GM23338 (cell line): ENCODE data around the gene B3GNT9.

Experiments used
- CREB1 ChIP-seq: fragments of 250-450 bp; sonication (Bioruptor Pico); IDR thresholded peaks from 2 replicates; pipeline ENCODE4 v1.5.0; 2020; ENCODE audit warnings: low read depth, mild to moderate bottlenecking, moderate library complexity
- EZH2 ChIP-seq: fragments of 200-600 bp; sonication (generic); IDR thresholded peaks from one replicate; pipeline ENCODE4 v1.8.0; 2017; ENCODE audit warnings: antibody characterized with exemption, mild to moderate bottlenecking, low read depth; ENCODE audit not compliant: unreplicated experiment
- EZH2phosphoT487 ChIP-seq: fragments of 200-600 bp; sonication (generic); IDR thresholded peaks from one replicate; pipeline ENCODE4 v1.8.1; 2018; ENCODE audit warnings: antibody characterized with exemption; ENCODE audit not compliant: unreplicated experiment
- JUNB ChIP-seq: IDR thresholded peaks from one replicate; pipeline ENCODE4 v1.6.1; 2016; ENCODE audit warnings: antibody characterized with exemption; ENCODE audit not compliant: unreplicated experiment
- POLR2AphosphoS5 ChIP-seq: IDR thresholded peaks from 2 replicates; pipeline ENCODE4 v1.6.1; 2016; ENCODE audit warnings: antibody characterized with exemption, low read depth
- ZNF114 ChIP-seq: fragments of 250-450 bp; sonication (Bioruptor Pico); IDR thresholded peaks from 2 replicates; pipeline ENCODE4 v1.5.0; 2020; ENCODE audit warnings: mild to moderate bottlenecking, moderate library complexity
- ZNF331 ChIP-seq: fragments of 250-450 bp; sonication (Bioruptor Pico); IDR thresholded peaks from 2 replicates; pipeline ENCODE4 v1.5.0; 2020; ENCODE audit warnings: low read depth, mild to moderate bottlenecking, moderate library complexity
- TF ChIP-seq, protein P1 (sequence below): fragments of 250-450 bp; sonication (Bioruptor Pico); IDR thresholded peaks from 2 replicates; pipeline ENCODE4 v1.5.0; 2020; ENCODE audit warnings: mild to moderate bottlenecking, moderate library complexity
- TF ChIP-seq, protein P2 (sequence below), 2 experiments: fragments of 200-600 bp in 1 of 2; sonication (generic) in 1 of 2; conservative IDR thresholded peaks; 2 replicates each; pipeline versions ENCODE4 v1.5.1 to v1.6.1; 2016 to 2017; ENCODE audit warnings: antibody characterized with exemption in 2 of 2, low read depth in 2 of 2, mild to moderate bottlenecking in 2 of 2, moderate library complexity in 1 of 2
- TF ChIP-seq, protein P3 (sequence below): IDR thresholded peaks from one replicate; pipeline ENCODE4 v1.6.1; 2018; ENCODE audit warnings: antibody characterized with exemption; ENCODE audit not compliant: unreplicated experiment
- TF ChIP-seq, protein P4 (sequence below): IDR thresholded peaks from 2 replicates; pipeline ENCODE4 v1.6.1; 2016; ENCODE audit warnings: antibody characterized with exemption

DNA sequence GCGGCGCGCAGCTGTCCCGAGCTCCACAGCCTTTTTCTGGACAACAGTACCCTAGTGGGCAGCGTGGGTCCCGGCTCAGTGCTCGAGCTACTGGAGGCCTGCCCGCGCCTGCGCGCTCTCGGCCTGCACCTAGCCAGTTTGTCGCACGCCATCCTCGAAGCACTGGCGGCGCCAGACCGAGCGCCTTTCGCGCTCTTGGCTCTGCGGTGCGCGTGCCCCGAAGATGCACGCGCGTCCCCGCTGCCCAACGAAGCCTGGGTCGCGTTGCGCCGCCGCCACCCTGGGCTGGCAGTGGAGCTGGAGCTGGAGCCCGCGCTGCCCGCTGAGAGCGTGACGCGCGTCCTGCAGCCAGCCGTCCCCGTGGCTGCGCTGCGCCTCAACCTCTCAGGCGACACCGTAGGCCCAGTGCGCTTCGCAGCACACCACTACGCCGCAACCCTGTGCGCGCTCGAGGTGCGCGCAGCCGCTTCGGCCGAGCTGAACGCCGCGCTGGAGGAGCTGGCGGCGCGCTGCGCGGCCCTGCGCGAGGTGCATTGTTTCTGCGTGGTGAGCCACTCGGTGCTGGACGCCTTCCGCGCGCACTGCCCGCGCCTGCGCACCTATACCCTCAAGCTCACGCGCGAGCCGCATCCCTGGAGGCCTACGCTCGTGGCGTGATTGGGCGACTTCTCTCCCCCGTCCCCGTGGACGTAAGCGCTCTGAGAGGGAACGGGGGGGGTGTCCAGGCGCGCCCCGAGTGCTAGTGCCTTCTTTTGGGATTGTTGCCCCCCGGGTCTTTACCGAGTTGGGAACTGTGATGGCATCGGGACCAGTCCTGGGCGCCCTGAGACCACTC, 12.6 kb upstream of the B3GNT9 start:
- TF ChIP-seq, protein P1, sequence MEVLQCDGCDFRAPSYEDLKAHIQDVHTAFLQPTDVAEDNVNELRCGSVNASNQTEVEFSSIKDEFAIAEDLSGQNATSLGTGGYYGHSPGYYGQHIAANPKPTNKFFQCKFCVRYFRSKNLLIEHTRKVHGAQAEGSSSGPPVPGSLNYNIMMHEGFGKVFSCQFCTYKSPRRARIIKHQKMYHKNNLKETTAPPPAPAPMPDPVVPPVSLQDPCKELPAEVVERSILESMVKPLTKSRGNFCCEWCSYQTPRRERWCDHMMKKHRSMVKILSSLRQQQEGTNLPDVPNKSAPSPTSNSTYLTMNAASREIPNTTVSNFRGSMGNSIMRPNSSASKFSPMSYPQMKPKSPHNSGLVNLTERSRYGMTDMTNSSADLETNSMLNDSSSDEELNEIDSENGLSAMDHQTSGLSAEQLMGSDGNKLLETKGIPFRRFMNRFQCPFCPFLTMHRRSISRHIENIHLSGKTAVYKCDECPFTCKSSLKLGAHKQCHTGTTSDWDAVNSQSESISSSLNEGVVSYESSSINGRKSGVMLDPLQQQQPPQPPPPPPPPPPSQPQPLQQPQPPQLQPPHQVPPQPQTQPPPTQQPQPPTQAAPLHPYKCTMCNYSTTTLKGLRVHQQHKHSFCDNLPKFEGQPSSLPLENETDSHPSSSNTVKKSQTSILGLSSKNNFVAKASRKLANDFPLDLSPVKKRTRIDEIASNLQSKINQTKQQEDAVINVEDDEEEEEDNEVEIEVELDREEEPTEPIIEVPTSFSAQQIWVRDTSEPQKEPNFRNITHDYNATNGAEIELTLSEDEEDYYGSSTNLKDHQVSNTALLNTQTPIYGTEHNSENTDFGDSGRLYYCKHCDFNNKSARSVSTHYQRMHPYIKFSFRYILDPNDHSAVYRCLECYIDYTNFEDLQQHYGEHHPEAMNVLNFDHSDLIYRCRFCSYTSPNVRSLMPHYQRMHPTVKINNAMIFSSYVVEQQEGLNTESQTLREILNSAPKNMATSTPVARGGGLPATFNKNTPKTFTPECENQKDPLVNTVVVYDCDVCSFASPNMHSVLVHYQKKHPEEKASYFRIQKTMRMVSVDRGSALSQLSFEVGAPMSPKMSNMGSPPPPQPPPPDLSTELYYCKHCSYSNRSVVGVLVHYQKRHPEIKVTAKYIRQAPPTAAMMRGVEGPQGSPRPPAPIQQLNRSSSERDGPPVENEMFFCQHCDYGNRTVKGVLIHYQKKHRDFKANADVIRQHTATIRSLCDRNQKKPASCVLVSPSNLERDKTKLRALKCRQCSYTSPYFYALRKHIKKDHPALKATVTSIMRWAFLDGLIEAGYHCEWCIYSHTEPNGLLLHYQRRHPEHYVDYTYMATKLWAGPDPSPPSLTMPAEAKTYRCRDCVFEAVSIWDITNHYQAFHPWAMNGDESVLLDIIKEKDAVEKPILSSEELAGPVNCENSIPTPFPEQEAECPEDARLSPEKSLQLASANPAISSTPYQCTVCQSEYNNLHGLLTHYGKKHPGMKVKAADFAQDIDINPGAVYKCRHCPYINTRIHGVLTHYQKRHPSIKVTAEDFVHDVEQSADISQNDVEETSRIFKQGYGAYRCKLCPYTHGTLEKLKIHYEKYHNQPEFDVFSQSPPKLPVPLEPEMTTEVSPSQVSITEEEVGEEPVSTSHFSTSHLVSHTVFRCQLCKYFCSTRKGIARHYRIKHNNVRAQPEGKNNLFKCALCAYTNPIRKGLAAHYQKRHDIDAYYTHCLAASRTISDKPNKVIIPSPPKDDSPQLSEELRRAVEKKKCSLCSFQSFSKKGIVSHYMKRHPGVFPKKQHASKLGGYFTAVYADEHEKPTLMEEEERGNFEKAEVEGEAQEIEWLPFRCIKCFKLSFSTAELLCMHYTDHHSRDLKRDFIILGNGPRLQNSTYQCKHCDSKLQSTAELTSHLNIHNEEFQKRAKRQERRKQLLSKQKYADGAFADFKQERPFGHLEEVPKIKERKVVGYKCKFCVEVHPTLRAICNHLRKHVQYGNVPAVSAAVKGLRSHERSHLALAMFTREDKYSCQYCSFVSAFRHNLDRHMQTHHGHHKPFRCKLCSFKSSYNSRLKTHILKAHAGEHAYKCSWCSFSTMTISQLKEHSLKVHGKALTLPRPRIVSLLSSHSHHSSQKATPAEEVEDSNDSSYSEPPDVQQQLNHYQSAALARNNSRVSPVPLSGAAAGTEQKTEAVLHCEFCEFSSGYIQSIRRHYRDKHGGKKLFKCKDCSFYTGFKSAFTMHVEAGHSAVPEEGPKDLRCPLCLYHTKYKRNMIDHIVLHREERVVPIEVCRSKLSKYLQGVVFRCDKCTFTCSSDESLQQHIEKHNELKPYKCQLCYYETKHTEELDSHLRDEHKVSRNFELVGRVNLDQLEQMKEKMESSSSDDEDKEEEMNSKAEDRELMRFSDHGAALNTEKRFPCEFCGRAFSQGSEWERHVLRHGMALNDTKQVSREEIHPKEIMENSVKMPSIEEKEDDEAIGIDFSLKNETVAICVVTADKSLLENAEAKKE: no peak
- TF ChIP-seq, protein P2, sequence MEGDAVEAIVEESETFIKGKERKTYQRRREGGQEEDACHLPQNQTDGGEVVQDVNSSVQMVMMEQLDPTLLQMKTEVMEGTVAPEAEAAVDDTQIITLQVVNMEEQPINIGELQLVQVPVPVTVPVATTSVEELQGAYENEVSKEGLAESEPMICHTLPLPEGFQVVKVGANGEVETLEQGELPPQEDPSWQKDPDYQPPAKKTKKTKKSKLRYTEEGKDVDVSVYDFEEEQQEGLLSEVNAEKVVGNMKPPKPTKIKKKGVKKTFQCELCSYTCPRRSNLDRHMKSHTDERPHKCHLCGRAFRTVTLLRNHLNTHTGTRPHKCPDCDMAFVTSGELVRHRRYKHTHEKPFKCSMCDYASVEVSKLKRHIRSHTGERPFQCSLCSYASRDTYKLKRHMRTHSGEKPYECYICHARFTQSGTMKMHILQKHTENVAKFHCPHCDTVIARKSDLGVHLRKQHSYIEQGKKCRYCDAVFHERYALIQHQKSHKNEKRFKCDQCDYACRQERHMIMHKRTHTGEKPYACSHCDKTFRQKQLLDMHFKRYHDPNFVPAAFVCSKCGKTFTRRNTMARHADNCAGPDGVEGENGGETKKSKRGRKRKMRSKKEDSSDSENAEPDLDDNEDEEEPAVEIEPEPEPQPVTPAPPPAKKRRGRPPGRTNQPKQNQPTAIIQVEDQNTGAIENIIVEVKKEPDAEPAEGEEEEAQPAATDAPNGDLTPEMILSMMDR (conservative IDR thresholded peaks at IDR 0.05; ENCODE audit: low read depth in 2 of 2): no peak
- TF ChIP-seq EZH2 (peak; percentile 69), JUNB (no peak), POLR2AphosphoS5 (no peak), EZH2phosphoT487 (peak; percentile 19), CREB1 (CRISPR knock-in tag) (no peak), ZNF114 (CRISPR knock-in tag) (no peak), ZNF331 (CRISPR knock-in tag) (no peak)
- TF ChIP-seq, protein P3, sequence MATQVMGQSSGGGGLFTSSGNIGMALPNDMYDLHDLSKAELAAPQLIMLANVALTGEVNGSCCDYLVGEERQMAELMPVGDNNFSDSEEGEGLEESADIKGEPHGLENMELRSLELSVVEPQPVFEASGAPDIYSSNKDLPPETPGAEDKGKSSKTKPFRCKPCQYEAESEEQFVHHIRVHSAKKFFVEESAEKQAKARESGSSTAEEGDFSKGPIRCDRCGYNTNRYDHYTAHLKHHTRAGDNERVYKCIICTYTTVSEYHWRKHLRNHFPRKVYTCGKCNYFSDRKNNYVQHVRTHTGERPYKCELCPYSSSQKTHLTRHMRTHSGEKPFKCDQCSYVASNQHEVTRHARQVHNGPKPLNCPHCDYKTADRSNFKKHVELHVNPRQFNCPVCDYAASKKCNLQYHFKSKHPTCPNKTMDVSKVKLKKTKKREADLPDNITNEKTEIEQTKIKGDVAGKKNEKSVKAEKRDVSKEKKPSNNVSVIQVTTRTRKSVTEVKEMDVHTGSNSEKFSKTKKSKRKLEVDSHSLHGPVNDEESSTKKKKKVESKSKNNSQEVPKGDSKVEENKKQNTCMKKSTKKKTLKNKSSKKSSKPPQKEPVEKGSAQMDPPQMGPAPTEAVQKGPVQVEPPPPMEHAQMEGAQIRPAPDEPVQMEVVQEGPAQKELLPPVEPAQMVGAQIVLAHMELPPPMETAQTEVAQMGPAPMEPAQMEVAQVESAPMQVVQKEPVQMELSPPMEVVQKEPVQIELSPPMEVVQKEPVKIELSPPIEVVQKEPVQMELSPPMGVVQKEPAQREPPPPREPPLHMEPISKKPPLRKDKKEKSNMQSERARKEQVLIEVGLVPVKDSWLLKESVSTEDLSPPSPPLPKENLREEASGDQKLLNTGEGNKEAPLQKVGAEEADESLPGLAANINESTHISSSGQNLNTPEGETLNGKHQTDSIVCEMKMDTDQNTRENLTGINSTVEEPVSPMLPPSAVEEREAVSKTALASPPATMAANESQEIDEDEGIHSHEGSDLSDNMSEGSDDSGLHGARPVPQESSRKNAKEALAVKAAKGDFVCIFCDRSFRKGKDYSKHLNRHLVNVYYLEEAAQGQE: no peak
- TF ChIP-seq, protein P4, sequence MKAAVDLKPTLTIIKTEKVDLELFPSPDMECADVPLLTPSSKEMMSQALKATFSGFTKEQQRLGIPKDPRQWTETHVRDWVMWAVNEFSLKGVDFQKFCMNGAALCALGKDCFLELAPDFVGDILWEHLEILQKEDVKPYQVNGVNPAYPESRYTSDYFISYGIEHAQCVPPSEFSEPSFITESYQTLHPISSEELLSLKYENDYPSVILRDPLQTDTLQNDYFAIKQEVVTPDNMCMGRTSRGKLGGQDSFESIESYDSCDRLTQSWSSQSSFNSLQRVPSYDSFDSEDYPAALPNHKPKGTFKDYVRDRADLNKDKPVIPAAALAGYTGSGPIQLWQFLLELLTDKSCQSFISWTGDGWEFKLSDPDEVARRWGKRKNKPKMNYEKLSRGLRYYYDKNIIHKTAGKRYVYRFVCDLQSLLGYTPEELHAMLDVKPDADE: no peak
